CD4-positive, alpha-beta memory T cell (primary cell): ENCODE measurements around the gene ERC1. TPM values are rescaled to one million over a fixed set of nuclear protein-coding genes. Genes with fewer than 3 reads are reported as not detected.
"Not testable (repeated sequence)": the region's sequence is repeated elsewhere in the genome, so short reads cannot be mapped to it uniquely, and the experiment has no call there.

Experiments used
- CTCF ChIA-PET: fragments of 350-600 bp; sonication (Branson Sonifier 250); formaldehyde crosslinking; loops from one replicate; lab custom pipeline; 2021; ENCODE audit warnings: inconsistent platforms; ENCODE audit not compliant: partially characterized antibody; lab: Charles Lee
- POLR2A ChIA-PET: fragments of 350-600 bp; sonication (Branson Sonifier 250); formaldehyde crosslinking; loops from one replicate; lab custom pipeline; 2021; ENCODE audit not compliant: partially characterized antibody; lab: Charles Lee
- DNase-seq, 5 donors: peaks; one replicate each; pipeline versions ENCODE4 v3.0.0 to v3.0.0-alpha.2; 2020 to 2022; ENCODE audit warnings: mixed read lengths in 1 of 5
- H3K27ac ChIP-seq: one replicate; pipeline ENCODE4 v1.7.0; 2013; ENCODE audit warnings: low read depth, low read length
- H3K27me3 ChIP-seq: 2 replicates; pipeline ENCODE4 v1.7.0; 2013; ENCODE audit warnings: mild to moderate bottlenecking, low read length, moderate library complexity; ENCODE audit not compliant: insufficient read depth
- H3K36me3 ChIP-seq: 2 replicates; pipeline ENCODE4 v1.7.0; 2013; ENCODE audit warnings: mild to moderate bottlenecking, low read length, moderate library complexity; ENCODE audit not compliant: insufficient read depth
- H3K4me1 ChIP-seq: 2 replicates; pipeline ENCODE4 v1.7.0; 2013; ENCODE audit warnings: mild to moderate bottlenecking, low read length, moderate library complexity; ENCODE audit not compliant: insufficient read depth
- H3K4me3 ChIP-seq, 2 donors: one replicate each; pipeline ENCODE4 v1.7.0; 2013; ENCODE audit warnings: low read length in 2 of 2, mild to moderate bottlenecking in 1 of 2
- H3K9me3 ChIP-seq, 2 donors: one replicate each; pipeline ENCODE4 v1.7.0; 2013; ENCODE audit warnings: low read length in 2 of 2, control low read depth in 1 of 2; ENCODE audit not compliant: control insufficient read depth in 1 of 2
- H3K27ac Mint-ChIP-seq, 7 donors: one replicate each; pipeline ENCODE4 v1.8.0; 2020 to 2021; ENCODE audit warnings: mixed read lengths in 7 of 7, mild to moderate bottlenecking in 6 of 7, inconsistent platforms in 3 of 7, moderate library complexity in 3 of 7
- H3K27me3 Mint-ChIP-seq, 2 donors: one replicate each; pipeline ENCODE4 v1.8.0; 2020 to 2021; ENCODE audit warnings: mixed read lengths in 2 of 2
- H3K36me3 Mint-ChIP-seq, 2 donors: one replicate each; pipeline ENCODE4 v1.8.0; 2020 to 2021; ENCODE audit warnings: mixed read lengths in 2 of 2, inconsistent platforms in 1 of 2, mild to moderate bottlenecking in 1 of 2
- H3K4me1 Mint-ChIP-seq, 4 donors: one replicate each; pipeline ENCODE4 v1.8.0; 2020 to 2021; ENCODE audit warnings: mixed read lengths in 4 of 4, mild to moderate bottlenecking in 1 of 4
- H3K4me3 Mint-ChIP-seq, 8 donors: one replicate each; pipeline ENCODE4 v1.8.0; 2020 to 2021; ENCODE audit warnings: mixed read lengths in 8 of 8, mild to moderate bottlenecking in 7 of 8, moderate library complexity in 6 of 8, inconsistent platforms in 3 of 8
- H3K9me3 Mint-ChIP-seq, 8 donors: one replicate each; pipeline ENCODE4 v1.8.0; 2020 to 2021; ENCODE audit warnings: mixed read lengths in 8 of 8, mild to moderate bottlenecking in 5 of 8, inconsistent platforms in 3 of 8, moderate library complexity in 1 of 8
- intact Hi-C: fragments of 100-400 bp; cut with micrococcal nuclease; formaldehyde crosslinking; loops from one replicate; pipeline ENCODE4 v1.15.1; 2023
- polyA plus RNA-seq, 2 donors: library from polyadenylated mRNA; unstranded; fragments of 300-500 nt; fragmentation: Illumina TruSeq; gene quantifications; one replicate each; pipeline ENCODE4 v1.2.3, GENCODE V29; 2021
- total RNA-seq, 2 experiments: library from RNA; stranded (reverse); gene quantifications; one replicate each; pipeline ENCODE4 v1.2.3, GENCODE V29; 2021

Gene ERC1
- total and polyA plus RNA-seq, 4 experiments from 2014 or later: 4.0 to 41.7 (median 28.7) TPM

- H3K4me3 Mint-ChIP-seq, DNase-seq, POLR2A ChIA-PET, H3K27me3 Mint-ChIP-seq, H3K36me3 ChIP-seq, H3K27me3 ChIP-seq, H3K9me3 Mint-ChIP-seq, H3K4me3 ChIP-seq, H3K27ac ChIP-seq, H3K9me3 ChIP-seq, H3K4me1 Mint-ChIP-seq: not testable (repeated sequence)
- peaks cover 5 to 19% of the 10 kb centered on the region in 2 donors for H3K36me3 Mint-ChIP-seq
- CTCF ChIA-PET: interaction anchor here (1.1 kb wide), 1 partner anchor 633 kb away, joined by 3 read pairs; no protein-coding TSS in a partner anchor
- intact Hi-C loops: loop anchor here (10.0 kb wide), 1 partner anchor 386 kb away; the partner anchor contains the start of gene FBXL14
- H3K27ac Mint-ChIP-seq: peak overlapping the region in 1 of 7 donors; percentile 16
- peaks cover 15% of the 10 kb centered on the region for H3K4me1 ChIP-seq
These were observed 217.7 kb downstream of the ERC1 start for GRCh38 chr12:1208719-1209118.

DNA sequence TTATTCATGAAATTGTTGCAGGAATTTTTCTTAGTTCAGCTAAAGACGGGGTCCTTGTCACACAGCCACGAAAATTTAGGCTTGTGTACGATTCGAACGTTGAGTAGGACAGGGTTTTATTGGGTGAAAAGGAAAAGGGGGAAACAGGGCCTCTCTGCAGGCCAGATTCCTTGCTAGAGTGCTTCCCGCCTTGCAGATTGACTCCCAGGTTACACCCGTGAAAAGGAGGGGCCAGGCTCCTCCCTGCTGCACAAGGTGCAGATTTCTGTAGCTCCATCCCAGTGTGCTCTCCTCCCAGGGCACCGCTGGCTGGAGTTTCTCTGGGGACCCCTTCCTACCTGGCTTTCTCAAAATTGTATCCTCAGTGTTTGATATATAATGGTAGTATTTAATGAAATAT lies 221.5 kb downstream of the ERC1 start:
- intact Hi-C loops: no loop called here
- POLR2A ChIA-PET: no interaction called here
- H3K27ac Mint-ChIP-seq: peak overlapping the region in 1 of 7 donors; percentile 36

DNA sequence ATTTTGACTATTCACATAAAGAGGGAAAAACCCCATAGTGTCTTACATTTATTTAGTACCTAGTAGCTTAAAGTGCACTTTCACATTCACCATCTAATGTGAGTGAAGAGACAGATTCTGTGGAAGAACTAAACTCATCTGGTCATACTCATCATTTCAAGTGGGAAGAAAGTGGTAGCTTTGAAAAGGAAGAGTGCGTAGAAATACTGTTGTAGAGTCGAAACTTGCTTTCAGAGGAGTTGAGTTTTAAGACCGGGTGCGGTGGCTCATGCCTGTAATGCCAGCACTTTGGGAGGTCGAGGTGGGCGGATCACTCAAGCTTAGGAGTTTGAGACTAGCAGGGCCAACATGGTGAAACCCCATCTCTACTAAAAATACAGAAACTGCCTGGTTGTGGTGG lies 222.2 kb downstream of the ERC1 start:
- H3K27me3 ChIP-seq: no peaks in the 10 kb centered on the region
- Mint-ChIP-seq H3K4me1 (no peaks in the 10 kb centered on the region), H3K9me3 (no peaks in the 10 kb centered on the region), H3K36me3 (peaks cover 5 to 18% of the 10 kb centered on the region in 2 donors), H3K4me3 (no peak overlapping the region), H3K27ac (no peak overlapping the region), H3K27me3 (no peaks in the 10 kb centered on the region)
- no peaks in the 10 kb centered on the region for H3K4me1 ChIP-seq
- ChIA-PET CTCF (interaction anchor here (1.1 kb wide), 1 partner anchor 95 kb away, joined by 4 read pairs; no protein-coding TSS in a partner anchor), POLR2A (no interaction called here)
- no peaks in the 10 kb centered on the region for H3K36me3 ChIP-seq
- no peak for DNase-seq
- no peaks in the 10 kb centered on the region for H3K9me3 ChIP-seq
- no peak overlapping the region for H3K4me3 ChIP-seq
- intact Hi-C loops: no loop called here
- no peak overlapping the region for H3K27ac ChIP-seq

More for the DNA sequence above, 221.5 kb downstream of the ERC1 start:
- H3K4me3 ChIP-seq: no peak overlapping the region
- H3K4me1 ChIP-seq: no peaks in the 10 kb centered on the region
- H3K9me3 Mint-ChIP-seq: no peaks in the 10 kb centered on the region
- no peak overlapping the region for H3K4me3 Mint-ChIP-seq
- H3K9me3 ChIP-seq: no peaks in the 10 kb centered on the region
- H3K4me1 Mint-ChIP-seq: no peaks in the 10 kb centered on the region
- no peaks in the 10 kb centered on the region for H3K27me3 ChIP-seq
- CTCF ChIA-PET: interaction anchor here (1.1 to 1.5 kb wide), 2 partner anchors 94 to 95 kb away, joined by 4 read pairs; no protein-coding TSS in a partner anchor
- H3K36me3 ChIP-seq: no peaks in the 10 kb centered on the region
- no peak overlapping the region for H3K27ac ChIP-seq
- peaks cover 5 to 19% of the 10 kb centered on the region in 2 donors for H3K36me3 Mint-ChIP-seq
- H3K27me3 Mint-ChIP-seq: no peaks in the 10 kb centered on the region
- DNase-seq: no peak

- no peaks in the 10 kb centered on the region for H3K27me3 ChIP-seq
- ChIA-PET POLR2A (no interaction called here), CTCF (interaction anchor here (1.1 kb wide), 1 partner anchor 95 kb away, joined by 4 read pairs; no protein-coding TSS in a partner anchor)
- peaks cover 5 to 14% of the 10 kb centered on the region in 2 donors for H3K36me3 Mint-ChIP-seq
- H3K9me3 Mint-ChIP-seq: no peaks in the 10 kb centered on the region
- H3K4me3 Mint-ChIP-seq: no peak overlapping the region
- H3K27me3 Mint-ChIP-seq: no peaks in the 10 kb centered on the region
- intact Hi-C loops: no loop called here
- peak overlapping the region in 1 of 7 donors; percentile 32 for H3K27ac Mint-ChIP-seq
- no peak overlapping the region for H3K4me3 ChIP-seq
- no peaks in the 10 kb centered on the region for H3K36me3 ChIP-seq
- no peaks in the 10 kb centered on the region for H3K4me1 Mint-ChIP-seq
- H3K27ac ChIP-seq: no peak overlapping the region
- H3K4me1 ChIP-seq: no peaks in the 10 kb centered on the region
- DNase-seq: no peak
- no peaks in the 10 kb centered on the region for H3K9me3 ChIP-seq
These were observed 222.7 kb downstream of the ERC1 start for GRCh38 chr12:1213618-1214205.

GRCh38 chr12:1216560-1216959 lies 225.5 kb downstream of the ERC1 start:
- DNase-seq: no peak
- Mint-ChIP-seq H3K9me3 (no peaks in the 10 kb centered on the region), H3K36me3 (peaks cover 0 to 4% of the 10 kb centered on the region in 2 donors), H3K27me3 (no peaks in the 10 kb centered on the region), H3K4me1 (no peaks in the 10 kb centered on the region), H3K27ac (no peak overlapping the region), H3K4me3 (no peak overlapping the region)
- ChIA-PET POLR2A (no interaction called here), CTCF (no interaction called here)
- no peaks in the 10 kb centered on the region for H3K9me3 ChIP-seq
- no peak overlapping the region for H3K4me3 ChIP-seq
- intact Hi-C loops: no loop called here
- no peaks in the 10 kb centered on the region for H3K27me3 ChIP-seq
- H3K36me3 ChIP-seq: no peaks in the 10 kb centered on the region
- H3K27ac ChIP-seq: no peak overlapping the region
- no peaks in the 10 kb centered on the region for H3K4me1 ChIP-seq

DNA sequence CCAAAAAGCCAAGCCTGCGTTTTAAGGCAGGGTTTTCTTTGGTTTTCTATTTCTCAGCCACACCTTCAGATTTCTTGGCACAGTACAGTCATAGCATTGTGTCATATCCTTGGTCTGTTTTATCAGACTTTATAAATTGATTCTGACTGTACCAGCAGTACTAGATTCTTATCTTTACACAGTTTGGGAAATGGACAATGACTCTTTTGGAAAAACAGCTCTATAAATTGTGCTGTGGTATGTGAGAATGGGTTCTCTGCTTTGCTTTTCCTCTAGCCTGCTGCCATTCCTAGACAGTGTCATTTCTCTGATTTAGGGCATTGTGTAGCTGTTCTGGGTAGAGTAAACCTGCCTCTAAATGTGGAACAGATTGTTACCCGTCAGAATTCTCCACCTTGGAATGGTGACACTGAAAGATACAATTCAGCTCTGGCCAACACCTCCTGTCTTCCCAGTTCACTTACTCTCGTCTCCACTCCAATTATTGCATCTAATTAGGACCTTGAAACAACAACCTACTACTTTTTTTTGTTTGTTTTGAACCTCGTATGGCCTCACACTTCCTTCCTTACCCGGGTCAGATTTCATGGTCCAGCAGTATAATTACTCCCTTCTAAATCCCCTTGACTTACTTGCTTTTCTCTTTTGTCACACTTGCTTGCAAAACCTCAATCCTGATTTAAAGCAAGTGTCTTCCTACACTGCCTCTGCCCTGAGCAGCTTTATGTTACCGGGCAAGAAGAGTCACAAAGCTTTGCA lies 226.3 kb downstream of the ERC1 start:
- no peak for DNase-seq
- no peaks in the 10 kb centered on the region for H3K4me1 Mint-ChIP-seq
- no peak overlapping the region for H3K27ac Mint-ChIP-seq
- CTCF ChIA-PET: no interaction called here
- no peak overlapping the region for H3K27ac ChIP-seq
- no peaks in the 10 kb centered on the region for H3K27me3 Mint-ChIP-seq
- H3K4me3 ChIP-seq: no peak overlapping the region
- POLR2A ChIA-PET: no interaction called here
- H3K27me3 ChIP-seq: no peaks in the 10 kb centered on the region
- no peaks in the 10 kb centered on the region for H3K36me3 ChIP-seq
- H3K36me3 Mint-ChIP-seq: peaks cover 0 to 2% of the 10 kb centered on the region in 2 donors
- no peaks in the 10 kb centered on the region for H3K9me3 Mint-ChIP-seq
- H3K4me3 Mint-ChIP-seq: no peak overlapping the region
- H3K4me1 ChIP-seq: no peaks in the 10 kb centered on the region
- H3K9me3 ChIP-seq: no peaks in the 10 kb centered on the region
- intact Hi-C loops: no loop called here

DNA sequence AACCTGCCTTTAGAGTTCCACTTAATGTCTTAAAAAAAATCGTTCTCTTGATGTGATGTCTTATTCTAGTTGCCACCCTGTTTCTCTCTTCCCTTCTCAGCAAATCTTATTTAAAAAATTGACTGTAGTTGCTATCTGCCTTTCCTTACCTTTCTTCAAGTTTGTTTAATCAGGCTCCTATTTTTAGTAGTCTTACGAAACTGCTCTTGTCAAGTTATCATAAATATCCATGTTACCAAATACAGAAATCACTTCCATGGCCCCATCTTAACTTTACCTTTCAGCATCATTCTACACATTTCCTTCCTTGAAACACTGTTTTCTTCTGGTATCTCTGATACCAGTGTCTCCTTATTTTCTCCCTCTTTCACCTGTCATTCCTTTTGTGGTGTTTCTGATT lies 227.3 kb downstream of the ERC1 start:
- Mint-ChIP-seq H3K36me3 (peaks cover 0 to 6% of the 10 kb centered on the region in 2 donors), H3K4me3 (no peak overlapping the region), H3K27ac (no peak overlapping the region), H3K9me3 (no peaks in the 10 kb centered on the region), H3K4me1 (no peaks in the 10 kb centered on the region), H3K27me3 (no peaks in the 10 kb centered on the region)
- Histone ChIP-seq H3K27ac (no peak overlapping the region), H3K4me1 (no peaks in the 10 kb centered on the region), H3K4me3 (no peak overlapping the region), H3K36me3 (no peaks in the 10 kb centered on the region), H3K27me3 (no peaks in the 10 kb centered on the region), H3K9me3 (no peaks in the 10 kb centered on the region)
- DNase-seq: no peak
- CTCF ChIA-PET: no interaction called here
- intact Hi-C loops: no loop called here
- POLR2A ChIA-PET: no interaction called here
